ENCODE measurements around the gene PHTF2.

DNA sequence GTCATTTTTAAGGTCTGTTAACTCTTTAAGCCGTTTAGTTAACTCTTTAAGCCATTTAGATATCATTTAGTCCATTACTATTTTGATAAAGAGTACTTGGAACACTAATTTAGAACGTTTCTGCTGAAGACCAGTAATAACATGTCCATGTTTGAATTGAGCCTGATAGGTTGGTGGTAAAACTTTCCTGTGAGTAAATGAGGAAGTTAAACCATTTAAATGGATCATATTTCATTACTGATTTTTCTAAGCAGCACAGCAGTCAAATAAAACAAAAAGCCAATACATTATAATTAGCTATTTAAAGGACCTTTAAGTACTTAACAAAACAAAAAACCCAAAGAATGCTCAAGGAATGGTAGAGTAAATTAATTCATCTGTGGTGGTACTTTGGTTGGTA is 29.4 kb downstream of the PHTF2 start:
- TF ChIP-seq NRF1 (conservative IDR thresholded peaks at IDR 0.05; ENCODE audit: low read depth, low read length) (no peak), EZH2 (IDR thresholded peaks at IDR 0.05; ENCODE audit: borderline replicate concordance, control insufficient read depth, low read depth, low read length) (no peak), POLR2A (IDR thresholded peaks at IDR 0.05; ENCODE audit: low read depth, low read length) (no peak), RCOR1 (conservative IDR thresholded peaks at IDR 0.05; ENCODE audit: low read depth, low read length) (no peak), CHD4 (IDR thresholded peaks at IDR 0.05) (no peak), HDAC2 (IDR thresholded peaks at IDR 0.05) (no peak), SREBF2 (IDR thresholded peaks at IDR 0.05; ENCODE audit: low read length) (no peak), GABPA (IDR thresholded peaks at IDR 0.05; ENCODE audit: low read depth) (no peak)
- TF ChIP-seq, protein P1, sequence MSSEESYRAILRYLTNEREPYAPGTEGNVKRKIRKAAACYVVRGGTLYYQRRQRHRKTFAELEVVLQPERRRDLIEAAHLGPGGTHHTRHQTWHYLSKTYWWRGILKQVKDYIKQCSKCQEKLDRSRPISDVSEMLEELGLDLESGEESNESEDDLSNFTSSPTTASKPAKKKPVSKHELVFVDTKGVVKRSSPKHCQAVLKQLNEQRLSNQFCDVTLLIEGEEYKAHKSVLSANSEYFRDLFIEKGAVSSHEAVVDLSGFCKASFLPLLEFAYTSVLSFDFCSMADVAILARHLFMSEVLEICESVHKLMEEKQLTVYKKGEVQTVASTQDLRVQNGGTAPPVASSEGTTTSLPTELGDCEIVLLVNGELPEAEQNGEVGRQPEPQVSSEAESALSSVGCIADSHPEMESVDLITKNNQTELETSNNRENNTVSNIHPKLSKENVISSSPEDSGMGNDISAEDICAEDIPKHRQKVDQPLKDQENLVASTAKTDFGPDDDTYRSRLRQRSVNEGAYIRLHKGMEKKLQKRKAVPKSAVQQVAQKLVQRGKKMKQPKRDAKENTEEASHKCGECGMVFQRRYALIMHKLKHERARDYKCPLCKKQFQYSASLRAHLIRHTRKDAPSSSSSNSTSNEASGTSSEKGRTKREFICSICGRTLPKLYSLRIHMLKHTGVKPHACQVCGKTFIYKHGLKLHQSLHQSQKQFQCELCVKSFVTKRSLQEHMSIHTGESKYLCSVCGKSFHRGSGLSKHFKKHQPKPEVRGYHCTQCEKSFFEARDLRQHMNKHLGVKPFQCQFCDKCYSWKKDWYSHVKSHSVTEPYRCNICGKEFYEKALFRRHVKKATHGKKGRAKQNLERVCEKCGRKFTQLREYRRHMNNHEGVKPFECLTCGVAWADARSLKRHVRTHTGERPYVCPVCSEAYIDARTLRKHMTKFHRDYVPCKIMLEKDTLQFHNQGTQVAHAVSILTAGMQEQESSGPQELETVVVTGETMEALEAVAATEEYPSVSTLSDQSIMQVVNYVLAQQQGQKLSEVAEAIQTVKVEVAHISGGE (CRISPR knock-in tag; IDR thresholded peaks at IDR 0.05) = no peak
- TF ChIP-seq, protein P2, sequence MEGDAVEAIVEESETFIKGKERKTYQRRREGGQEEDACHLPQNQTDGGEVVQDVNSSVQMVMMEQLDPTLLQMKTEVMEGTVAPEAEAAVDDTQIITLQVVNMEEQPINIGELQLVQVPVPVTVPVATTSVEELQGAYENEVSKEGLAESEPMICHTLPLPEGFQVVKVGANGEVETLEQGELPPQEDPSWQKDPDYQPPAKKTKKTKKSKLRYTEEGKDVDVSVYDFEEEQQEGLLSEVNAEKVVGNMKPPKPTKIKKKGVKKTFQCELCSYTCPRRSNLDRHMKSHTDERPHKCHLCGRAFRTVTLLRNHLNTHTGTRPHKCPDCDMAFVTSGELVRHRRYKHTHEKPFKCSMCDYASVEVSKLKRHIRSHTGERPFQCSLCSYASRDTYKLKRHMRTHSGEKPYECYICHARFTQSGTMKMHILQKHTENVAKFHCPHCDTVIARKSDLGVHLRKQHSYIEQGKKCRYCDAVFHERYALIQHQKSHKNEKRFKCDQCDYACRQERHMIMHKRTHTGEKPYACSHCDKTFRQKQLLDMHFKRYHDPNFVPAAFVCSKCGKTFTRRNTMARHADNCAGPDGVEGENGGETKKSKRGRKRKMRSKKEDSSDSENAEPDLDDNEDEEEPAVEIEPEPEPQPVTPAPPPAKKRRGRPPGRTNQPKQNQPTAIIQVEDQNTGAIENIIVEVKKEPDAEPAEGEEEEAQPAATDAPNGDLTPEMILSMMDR (IDR thresholded peaks at IDR 0.05 in 2 of 3, conservative IDR thresholded peaks at IDR 0.05 in 1 of 3; ENCODE audit: control insufficient read depth in 2 of 3, extremely low read depth in 1 of 3, insufficient read depth in 1 of 3, low read depth in 3 of 3, low read length in 3 of 3) = no peak
